ENCODE measurements around the gene CDH13.

CDH13 gene

GRCh38 chr16:82638095-82638798 is 11.5 kb downstream of the CDH13 start:
- DNase-seq (ENCODE audit: low read depth, low spot score): no peak
- TF ChIP-seq FOXP2 (optimal IDR thresholded peaks at IDR 0.05; ENCODE audit: control extremely low read depth, extremely low read length, insufficient read depth) (no peak), POLR2AphosphoS5 (IDR thresholded peaks at IDR 0.05; ENCODE audit: borderline replicate concordance, low read depth, low read length) (no peak), EZH2 (IDR thresholded peaks at IDR 0.05) (no peak)
- Histone ChIP-seq H3K9ac (ENCODE audit: insufficient read length) (no peak overlapping the region), H3K27ac (no peak overlapping the region), H3K9me3 (ENCODE audit: low read depth, low read length) (no peaks in the 10 kb centered on the region), H3K36me3 (ENCODE audit: insufficient read depth, low read length) (no peaks in the 10 kb centered on the region), H3K4me3 (no peak overlapping the region)

- DNase-seq (ENCODE audit: low read depth, low spot score): no peak
These were observed 12.5 kb downstream of the CDH13 start for GRCh38 chr16:82639263-82639662.

GRCh38 chr16:82639666-82640336 is 13.0 kb downstream of the CDH13 start:
- no peaks in the 10 kb centered on the region for H3K36me3 ChIP-seq (ENCODE audit: insufficient read depth, low read length)
- no peak for TF ChIP-seq FOXP2 (optimal IDR thresholded peaks at IDR 0.05; ENCODE audit: control extremely low read depth, extremely low read length, insufficient read depth)
- no peak for TF ChIP-seq POLR2AphosphoS5 (IDR thresholded peaks at IDR 0.05; ENCODE audit: borderline replicate concordance, low read depth, low read length)
- TF ChIP-seq EZH2 (IDR thresholded peaks at IDR 0.05): no peak
- H3K9me3 ChIP-seq (ENCODE audit: low read depth, low read length): no peaks in the 10 kb centered on the region
- DNase-seq (ENCODE audit: low read depth, low spot score): no peak
- no peak overlapping the region for H3K27ac ChIP-seq
- no peak overlapping the region for H3K9ac ChIP-seq (ENCODE audit: insufficient read length)
- no peak overlapping the region for H3K4me3 ChIP-seq

More at GRCh38 chr16:82639263-82639662, 12.5 kb downstream of the CDH13 start:
- Histone ChIP-seq H3K9ac (ENCODE audit: insufficient read length) (no peak overlapping the region), H3K36me3 (ENCODE audit: insufficient read depth, low read length) (no peaks in the 10 kb centered on the region), H3K9me3 (ENCODE audit: low read depth, low read length) (no peaks in the 10 kb centered on the region), H3K27ac (no peak overlapping the region), H3K4me3 (no peak overlapping the region)
- TF ChIP-seq EZH2 (IDR thresholded peaks at IDR 0.05) (no peak), POLR2AphosphoS5 (IDR thresholded peaks at IDR 0.05; ENCODE audit: borderline replicate concordance, low read depth, low read length) (no peak), FOXP2 (optimal IDR thresholded peaks at IDR 0.05; ENCODE audit: control extremely low read depth, extremely low read length, insufficient read depth) (no peak)

- Histone ChIP-seq H3K4me3 (no peak overlapping the region), H3K9me3 (ENCODE audit: low read depth, low read length) (no peaks in the 10 kb centered on the region), H3K9ac (ENCODE audit: insufficient read length) (no peak overlapping the region), H3K27ac (no peak overlapping the region), H3K36me3 (ENCODE audit: insufficient read depth, low read length) (no peaks in the 10 kb centered on the region)
- no peak for DNase-seq (ENCODE audit: low read depth, low spot score)
- no peak for TF ChIP-seq FOXP2 (optimal IDR thresholded peaks at IDR 0.05; ENCODE audit: control extremely low read depth, extremely low read length, insufficient read depth)
- no peak for TF ChIP-seq POLR2AphosphoS5 (IDR thresholded peaks at IDR 0.05; ENCODE audit: borderline replicate concordance, low read depth, low read length)
- TF ChIP-seq EZH2 (IDR thresholded peaks at IDR 0.05): no peak
These were observed 14.7 kb downstream of the CDH13 start for GRCh38 chr16:82641336-82641984.

GRCh38 chr16:82643136-82643535 is 16.4 kb downstream of the CDH13 start:
- no peak overlapping the region for H3K9ac ChIP-seq (ENCODE audit: insufficient read length)
- no peak overlapping the region for H3K27ac ChIP-seq
- TF ChIP-seq EZH2 (IDR thresholded peaks at IDR 0.05) (no peak), FOXP2 (optimal IDR thresholded peaks at IDR 0.05; ENCODE audit: control extremely low read depth, extremely low read length, insufficient read depth) (no peak), POLR2AphosphoS5 (IDR thresholded peaks at IDR 0.05; ENCODE audit: borderline replicate concordance, low read depth, low read length) (no peak)
- no peaks in the 10 kb centered on the region for H3K9me3 ChIP-seq (ENCODE audit: low read depth, low read length)
- no peaks in the 10 kb centered on the region for H3K36me3 ChIP-seq (ENCODE audit: insufficient read depth, low read length)
- DNase-seq (ENCODE audit: low read depth, low spot score): no peak
- no peak overlapping the region for H3K4me3 ChIP-seq

GRCh38 chr16:82643936-82644630 is 17.3 kb downstream of the CDH13 start:
- TF ChIP-seq EZH2 (IDR thresholded peaks at IDR 0.05) (no peak), FOXP2 (optimal IDR thresholded peaks at IDR 0.05; ENCODE audit: control extremely low read depth, extremely low read length, insufficient read depth) (no peak), POLR2AphosphoS5 (IDR thresholded peaks at IDR 0.05; ENCODE audit: borderline replicate concordance, low read depth, low read length) (no peak)
- Histone ChIP-seq H3K27ac (no peak overlapping the region), H3K9ac (ENCODE audit: insufficient read length) (no peak overlapping the region), H3K36me3 (ENCODE audit: insufficient read depth, low read length) (no peaks in the 10 kb centered on the region), H3K9me3 (ENCODE audit: low read depth, low read length) (no peaks in the 10 kb centered on the region), H3K4me3 (no peak overlapping the region)
- DNase-seq (ENCODE audit: low read depth, low spot score): no peak

GRCh38 chr16:82646504-82646903 is 19.7 kb downstream of the CDH13 start:
- no peak for DNase-seq (ENCODE audit: low read depth, low spot score)
- Histone ChIP-seq H3K27ac (no peak overlapping the region), H3K4me3 (no peak overlapping the region), H3K9ac (ENCODE audit: insufficient read length) (no peak overlapping the region), H3K36me3 (ENCODE audit: insufficient read depth, low read length) (no peaks in the 10 kb centered on the region), H3K9me3 (ENCODE audit: low read depth, low read length) (no peaks in the 10 kb centered on the region)
- no peak for TF ChIP-seq FOXP2 (optimal IDR thresholded peaks at IDR 0.05; ENCODE audit: control extremely low read depth, extremely low read length, insufficient read depth)
- TF ChIP-seq EZH2 (IDR thresholded peaks at IDR 0.05): no peak
- TF ChIP-seq POLR2AphosphoS5 (IDR thresholded peaks at IDR 0.05; ENCODE audit: borderline replicate concordance, low read depth, low read length): no peak

- no peak overlapping the region for H3K27ac ChIP-seq
- no peak overlapping the region for H3K9ac ChIP-seq (ENCODE audit: insufficient read length)
- DNase-seq (ENCODE audit: low read depth, low spot score): no peak
- no peaks in the 10 kb centered on the region for H3K9me3 ChIP-seq (ENCODE audit: low read depth, low read length)
- no peaks in the 10 kb centered on the region for H3K36me3 ChIP-seq (ENCODE audit: insufficient read depth, low read length)
- TF ChIP-seq EZH2 (IDR thresholded peaks at IDR 0.05): no peak
- TF ChIP-seq POLR2AphosphoS5 (IDR thresholded peaks at IDR 0.05; ENCODE audit: borderline replicate concordance, low read depth, low read length): no peak
- no peak for TF ChIP-seq FOXP2 (optimal IDR thresholded peaks at IDR 0.05; ENCODE audit: control extremely low read depth, extremely low read length, insufficient read depth)
- H3K4me3 ChIP-seq: no peak overlapping the region
These were observed 23.0 kb downstream of the CDH13 start for GRCh38 chr16:82649766-82650165.

All from SK-N-MC (cell line).